AG10803 (cell line): ENCODE results near the gene SLC25A29.
"Not testable (repeated sequence)": the region's sequence is repeated elsewhere in the genome, so short reads cannot be mapped to it uniquely, and the experiment has no call there.

Experiments used
- DNase-seq: peaks from one replicate; pipeline ENCODE4 v3.0.0; 2010; ENCODE audit warnings: low read depth
- H3K4me3 ChIP-seq: 2 replicates; pipeline ENCODE4 v1.5.1; 2011; ENCODE audit warnings: mild to moderate bottlenecking, low read length, control low read depth
- CTCF ChIP-seq: conservative IDR thresholded peaks from 2 replicates; pipeline ENCODE4 v1.5.1; 2011; ENCODE audit warnings: mild to moderate bottlenecking, low read length, control low read depth, inconsistent platforms

The SLC25A29 gene

GRCh38 chr14:100285913-100286400, 20.3 kb downstream of the SLC25A29 start:
- TF ChIP-seq CTCF: no peak
- no peak for DNase-seq
- H3K4me3 ChIP-seq: peak overlapping the region; percentile 71

- peak; percentile 66 for DNase-seq
- H3K4me3 ChIP-seq: peak overlapping the region; percentile 71
- TF ChIP-seq CTCF: peak; percentile 66
Observed at GRCh38 chr14:100285021-100285912, 21.0 kb downstream of the SLC25A29 start.

GRCh38 chr14:100283984-100284881, 22.0 kb downstream of the SLC25A29 start:
- H3K4me3 ChIP-seq: peak overlapping the region; percentile 71
- no peak for DNase-seq
- no peak for TF ChIP-seq CTCF

- not testable (repeated sequence) for DNase-seq, H3K4me3 ChIP-seq
Observed at GRCh38 chr14:100283436-100283835, 22.8 kb downstream of the SLC25A29 start.

- no peak overlapping the region for H3K4me3 ChIP-seq
- no peak for TF ChIP-seq CTCF
- DNase-seq: no peak
Observed at GRCh38 chr14:100282766-100283419, 23.4 kb downstream of the SLC25A29 start.

GRCh38 chr14:100282083-100282350, 24.2 kb downstream of the SLC25A29 start:
- no peak for DNase-seq
- no peak for TF ChIP-seq CTCF
- no peak overlapping the region for H3K4me3 ChIP-seq
